HG03521 (cell line): ENCODE data around the gene PPIF.

ENCODE experiments used
- ATAC-seq: cut with Tn5 transposase; IDR thresholded peaks from one replicate; pipeline ENCODE4 v1.9.1; 2021; ENCODE audit warnings: mild to moderate bottlenecking, moderate library complexity; ENCODE audit not compliant: unreplicated experiment

PPIF gene

DNA sequence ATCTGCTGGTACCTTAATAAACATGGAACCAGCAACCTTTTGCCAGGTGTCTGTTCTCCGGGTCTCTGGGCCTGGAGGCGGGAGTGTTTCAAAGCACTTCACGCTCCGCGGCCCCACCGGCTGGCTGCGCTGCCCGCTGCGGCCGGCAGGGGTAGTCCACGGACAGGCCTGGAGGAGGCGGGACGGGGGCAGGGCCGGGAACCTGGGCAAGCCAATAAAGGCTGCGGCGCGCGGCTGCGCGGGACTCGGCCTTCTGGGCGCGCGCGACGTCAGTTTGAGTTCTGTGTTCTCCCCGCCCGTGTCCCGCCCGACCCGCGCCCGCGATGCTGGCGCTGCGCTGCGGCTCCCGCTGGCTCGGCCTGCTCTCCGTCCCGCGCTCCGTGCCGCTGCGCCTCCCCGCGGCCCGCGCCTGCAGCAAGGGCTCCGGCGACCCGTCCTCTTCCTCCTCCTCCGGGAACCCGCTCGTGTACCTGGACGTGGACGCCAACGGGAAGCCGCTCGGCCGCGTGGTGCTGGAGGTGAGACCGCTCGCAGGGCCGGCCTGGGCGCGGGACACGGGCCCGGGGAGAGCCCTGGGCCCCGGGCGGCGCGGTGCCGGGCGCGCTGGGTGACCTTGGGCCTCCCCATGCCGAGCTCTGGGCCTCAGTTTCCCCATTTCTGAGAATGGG, at the start of gene PPIF:
PPIF (plus strand) TSS at position 244 of the 668 bp plus-strand sequence; CDS start at position 324, 80 bp downstream.
- ATAC-seq = peak; percentile 83

DNA sequence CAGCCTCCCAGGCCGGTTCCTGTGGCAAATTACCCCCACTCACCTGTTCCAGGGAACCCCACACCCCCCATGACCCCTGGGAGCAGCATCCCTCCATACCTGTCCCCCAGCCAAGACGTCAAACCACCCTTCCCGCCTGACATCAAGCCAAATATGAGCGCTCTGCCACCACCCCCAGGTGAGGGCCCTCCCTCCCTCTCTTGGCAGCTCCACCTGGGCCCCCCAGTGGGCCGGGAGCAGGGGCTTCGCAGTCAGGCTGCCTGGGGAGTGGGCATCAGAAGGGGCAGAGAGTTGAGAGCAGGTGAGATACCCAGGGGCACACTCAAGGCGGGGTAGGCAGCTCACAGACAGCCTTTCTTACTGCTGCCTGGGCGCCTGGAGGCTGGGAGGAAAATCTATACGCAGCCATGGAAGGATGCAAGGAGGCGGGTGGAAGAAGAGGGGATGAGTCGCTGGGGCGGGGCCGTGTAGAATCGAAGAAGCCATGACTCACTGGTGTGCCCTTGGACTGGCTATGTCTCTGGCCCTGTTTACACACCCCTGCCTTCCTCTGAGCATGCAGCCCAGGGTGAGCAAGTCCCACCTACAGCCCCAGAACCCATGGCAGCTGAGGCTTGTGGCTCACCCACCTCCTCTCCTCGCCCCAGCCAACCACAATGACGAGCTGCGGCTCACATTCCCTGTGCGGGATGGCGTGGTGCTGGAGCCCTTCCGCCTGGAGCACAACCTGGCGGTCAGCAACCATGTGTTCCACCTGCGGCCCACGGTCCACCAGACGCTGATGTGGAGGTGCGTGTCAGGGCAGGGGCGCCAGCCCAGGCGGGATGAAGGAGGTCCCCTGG, 48.6 kb upstream of the PPIF start:
- no peak for ATAC-seq

DNA sequence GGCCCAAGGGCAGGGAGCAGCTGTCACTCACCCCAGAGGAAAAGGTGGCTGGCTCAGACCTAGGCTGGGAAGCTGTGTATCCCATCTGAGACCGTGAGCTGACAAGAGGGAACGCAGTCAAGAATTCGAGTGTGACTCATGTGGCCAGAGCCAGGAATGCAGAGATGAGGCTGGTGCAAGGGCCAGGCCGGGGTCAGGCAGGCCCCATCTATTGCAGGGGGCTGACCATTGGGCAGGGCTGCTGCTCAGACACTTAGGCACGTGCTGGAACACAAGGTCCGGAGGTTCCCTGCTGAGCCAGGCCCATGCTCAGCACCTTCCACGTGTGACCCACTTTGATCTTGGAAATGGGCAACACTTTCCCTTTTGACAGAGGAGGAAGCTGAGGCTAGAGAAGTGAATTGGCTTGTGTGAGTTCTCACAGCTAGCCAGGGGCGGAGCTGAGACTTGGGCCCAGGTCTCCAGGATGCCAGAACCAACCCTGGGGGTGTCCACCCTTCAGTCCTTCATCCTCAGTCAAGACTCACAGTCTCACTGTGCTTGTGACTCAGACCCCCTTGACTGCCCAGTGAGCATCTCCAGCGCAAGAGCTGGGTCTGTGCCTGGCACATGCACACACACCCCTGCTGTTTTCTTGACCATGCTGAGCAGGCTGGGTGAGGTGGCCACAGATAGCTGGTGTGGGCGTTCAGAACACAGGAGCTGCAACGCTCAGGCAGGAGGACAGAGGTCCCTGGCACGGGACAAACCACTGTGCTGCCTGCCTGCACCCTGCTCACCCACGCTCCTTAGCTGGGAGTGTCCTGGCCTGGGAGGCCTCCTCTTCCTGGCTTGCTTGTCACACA, 47.6 kb upstream of the PPIF start:
- no peak for ATAC-seq

DNA sequence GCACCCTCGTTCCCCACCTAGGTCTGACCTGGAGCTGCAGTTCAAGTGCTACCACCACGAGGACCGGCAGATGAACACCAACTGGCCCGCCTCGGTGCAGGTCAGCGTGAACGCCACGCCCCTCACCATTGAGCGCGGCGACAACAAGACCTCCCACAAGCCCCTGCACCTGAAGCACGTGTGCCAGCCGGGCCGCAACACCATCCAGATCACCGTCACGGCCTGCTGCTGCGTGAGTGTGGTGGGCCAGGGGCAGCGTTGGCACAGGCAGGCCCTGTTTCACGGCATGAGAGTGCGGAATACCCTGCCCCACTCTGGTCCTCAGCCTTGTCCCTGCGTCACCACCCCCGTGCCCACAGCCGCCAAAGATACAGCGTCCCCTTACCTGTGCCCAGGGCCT, 46.6 kb upstream of the PPIF start:
- no peak for ATAC-seq

DNA sequence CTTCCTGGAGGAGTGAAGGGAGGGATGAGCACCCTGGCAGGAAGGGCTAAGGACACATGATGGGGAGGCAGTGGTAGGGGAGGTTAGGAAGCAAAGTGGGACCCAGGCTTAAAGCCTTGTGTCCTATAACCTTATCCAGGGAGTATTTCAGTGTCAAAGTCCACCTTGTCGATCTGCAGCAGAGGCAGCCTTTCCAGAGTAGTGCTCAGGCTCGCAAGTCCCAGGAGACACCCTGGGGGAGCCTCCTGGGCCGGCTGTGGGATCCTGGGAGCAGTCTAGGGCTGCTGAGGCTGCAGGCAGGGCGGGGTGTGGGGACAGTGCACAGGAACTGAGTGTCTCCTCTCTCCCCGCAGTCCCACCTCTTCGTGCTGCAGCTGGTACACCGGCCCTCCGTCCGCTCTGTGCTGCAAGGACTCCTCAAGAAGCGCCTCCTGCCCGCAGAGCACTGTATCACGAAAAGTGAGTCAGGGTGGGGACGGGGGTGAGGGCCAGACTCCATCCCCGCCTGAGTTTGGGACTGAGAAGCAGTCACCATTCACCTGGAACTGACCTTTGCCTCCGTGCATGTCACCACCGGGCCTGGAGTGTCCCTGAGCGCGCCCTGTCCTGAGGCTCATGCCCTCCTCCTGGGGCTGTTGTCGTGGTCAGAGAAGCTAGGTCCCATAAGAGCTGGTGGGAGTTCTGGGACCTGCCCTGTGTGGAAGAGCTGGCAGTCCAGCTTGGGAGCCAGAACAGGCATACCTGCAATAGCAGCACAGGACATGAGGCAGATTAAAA, 45.3 kb upstream of the PPIF start:
- no peak for ATAC-seq

DNA sequence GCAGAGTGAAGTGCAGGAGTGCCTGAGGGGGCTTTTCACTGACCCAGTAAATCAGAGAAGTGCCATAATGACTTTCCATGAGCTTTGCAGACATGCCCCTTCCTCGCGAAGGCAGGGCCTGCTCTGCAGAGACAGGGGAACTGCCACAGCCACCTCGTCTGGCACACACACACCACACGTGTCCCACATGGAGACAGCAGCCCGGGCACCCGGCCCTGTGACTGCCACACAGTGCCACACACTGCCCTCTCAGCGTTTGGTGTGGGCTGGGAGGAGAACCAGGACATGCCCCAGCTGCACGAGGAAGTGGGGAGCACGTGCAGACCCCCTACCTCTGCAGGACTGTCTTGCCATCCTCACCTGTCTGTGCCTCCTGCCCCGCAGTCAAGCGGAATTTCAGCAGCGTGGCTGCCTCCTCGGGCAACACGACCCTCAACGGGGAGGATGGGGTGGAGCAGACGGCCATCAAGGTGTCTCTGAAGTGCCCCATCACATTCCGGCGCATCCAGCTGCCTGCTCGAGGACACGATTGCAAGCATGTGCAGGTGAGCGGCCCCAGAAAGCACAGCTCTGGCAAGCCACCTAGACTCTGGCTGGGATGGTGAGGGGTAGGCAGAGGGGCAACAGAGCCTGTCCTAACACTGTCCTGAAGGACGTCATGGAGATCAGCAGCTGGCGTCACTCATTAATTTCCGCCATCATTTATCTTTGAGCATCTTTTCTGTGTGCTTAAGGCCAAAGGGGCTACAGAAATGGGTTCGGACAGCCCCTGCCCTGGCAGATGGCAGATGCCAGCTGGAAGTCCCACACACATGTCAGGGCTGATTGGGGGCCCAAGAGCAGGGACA, 43.4 kb upstream of the PPIF start:
- ATAC-seq = no peak

DNA sequence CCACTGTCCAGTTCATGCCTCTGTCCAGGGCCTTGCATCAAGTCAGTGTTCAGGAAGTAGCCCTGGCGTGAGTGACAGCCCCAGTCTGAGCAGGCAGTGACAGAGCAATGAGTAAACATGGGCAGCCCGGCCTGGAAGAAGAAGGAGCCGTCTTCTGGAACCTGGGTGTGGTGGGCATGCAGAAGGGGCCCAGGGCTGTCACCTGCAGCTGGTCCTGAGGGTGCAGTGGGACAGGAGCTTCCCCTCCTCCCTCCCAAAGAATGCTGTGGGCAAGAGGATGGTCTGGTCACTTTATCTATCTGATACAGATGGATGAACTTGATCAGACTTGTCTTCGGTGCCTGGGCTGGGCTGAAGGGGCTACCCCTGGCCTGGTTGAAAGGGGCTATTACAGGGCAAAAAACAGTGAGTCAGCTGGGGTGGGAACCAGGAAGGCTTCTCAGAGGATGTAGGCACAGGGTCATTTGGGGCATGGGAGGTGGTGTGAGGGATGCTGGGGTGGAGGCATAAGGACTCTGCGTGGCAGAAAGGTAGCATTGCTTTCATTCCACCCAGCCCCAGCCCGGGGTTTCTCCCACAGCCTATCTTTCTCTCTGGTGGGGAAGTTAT, 42.7 kb upstream of the PPIF start:
- ATAC-seq = no peak

DNA sequence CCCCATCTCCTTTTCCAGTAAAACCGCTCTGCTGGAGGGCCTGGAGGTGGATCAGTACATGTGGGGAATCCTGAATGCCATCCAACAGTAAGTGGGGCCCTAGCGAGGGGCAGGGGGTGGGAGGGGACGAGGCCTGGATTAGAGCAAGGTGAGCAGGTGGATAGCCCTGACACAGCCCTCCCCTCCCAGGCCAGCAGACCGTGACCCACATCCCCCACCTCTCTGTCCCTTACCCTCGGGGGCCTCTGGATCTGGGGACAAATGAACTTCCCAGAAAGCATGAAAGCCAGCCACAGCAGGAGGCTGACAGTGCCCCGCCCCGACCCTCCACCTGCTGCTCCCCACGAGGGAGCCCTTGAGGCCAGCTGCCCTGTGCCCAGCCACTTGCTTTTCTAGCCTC, 41.8 kb upstream of the PPIF start:
- ATAC-seq = no peak

DNA sequence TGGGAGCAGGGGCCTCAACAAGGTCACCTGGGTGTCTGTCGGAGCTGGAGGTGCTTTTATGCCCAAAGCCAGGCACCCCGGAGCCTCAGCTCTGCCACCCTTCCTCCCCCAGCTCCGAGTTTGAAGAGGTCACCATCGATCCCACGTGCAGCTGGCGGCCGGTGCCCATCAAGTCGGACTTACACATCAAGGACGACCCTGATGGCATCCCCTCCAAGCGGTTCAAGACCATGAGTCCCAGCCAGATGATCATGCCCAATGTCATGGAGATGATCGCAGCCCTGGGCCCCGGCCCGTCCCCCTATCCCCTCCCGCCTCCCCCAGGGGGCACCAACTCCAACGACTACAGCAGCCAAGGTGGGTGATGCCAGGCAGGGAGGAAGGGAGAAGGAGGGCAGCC, 41.3 kb upstream of the PPIF start:
- ATAC-seq = no peak

DNA sequence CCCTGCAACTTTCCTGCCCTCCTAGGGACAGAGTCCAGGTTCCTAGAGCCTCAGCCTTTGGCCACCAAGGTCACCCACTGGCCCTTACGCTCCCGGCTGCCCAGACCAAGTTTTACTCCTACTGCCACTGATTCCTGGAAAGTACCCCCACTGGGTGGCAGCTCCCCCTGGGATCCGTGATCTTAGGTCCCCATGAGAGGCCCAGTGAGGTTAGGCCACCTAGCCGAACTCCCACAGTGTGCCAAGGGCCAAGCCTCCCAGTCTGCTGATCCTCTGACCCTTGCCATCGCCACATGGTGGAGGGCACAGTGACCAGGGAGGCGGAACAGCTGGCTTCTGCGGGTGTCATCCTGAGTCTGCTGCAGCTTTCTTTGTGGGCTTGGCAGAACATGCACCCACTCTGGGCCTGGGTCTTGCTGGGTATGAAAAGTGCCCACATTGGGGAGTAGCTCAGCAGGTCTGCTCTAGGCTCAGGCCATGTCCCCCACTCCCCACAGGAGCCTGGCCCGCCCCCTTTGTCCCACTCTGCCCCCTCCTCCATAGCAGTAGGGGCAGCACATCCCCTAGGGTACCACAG, 40.5 kb upstream of the PPIF start:
- no peak for ATAC-seq

DNA sequence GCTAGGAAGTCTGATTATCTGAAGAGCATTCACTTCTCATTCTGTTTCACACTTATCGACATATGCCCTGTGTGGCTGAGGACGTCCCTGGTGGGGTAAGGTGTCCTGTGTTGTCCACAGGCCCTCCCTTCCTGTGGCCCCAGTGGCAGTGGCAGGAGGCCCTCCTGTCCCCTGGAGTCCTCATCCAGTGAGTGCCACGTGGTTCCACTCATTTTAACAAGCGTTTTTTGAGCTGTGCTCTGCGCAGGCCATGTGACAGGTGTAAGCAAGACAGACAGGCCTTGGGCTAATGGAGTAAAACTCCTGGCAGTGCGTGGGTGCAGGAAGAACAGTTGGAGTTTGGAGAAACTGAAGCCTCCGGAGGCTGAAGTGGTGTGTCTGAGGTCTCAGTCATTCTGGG, 39.3 kb upstream of the PPIF start:
- ATAC-seq = no peak

DNA sequence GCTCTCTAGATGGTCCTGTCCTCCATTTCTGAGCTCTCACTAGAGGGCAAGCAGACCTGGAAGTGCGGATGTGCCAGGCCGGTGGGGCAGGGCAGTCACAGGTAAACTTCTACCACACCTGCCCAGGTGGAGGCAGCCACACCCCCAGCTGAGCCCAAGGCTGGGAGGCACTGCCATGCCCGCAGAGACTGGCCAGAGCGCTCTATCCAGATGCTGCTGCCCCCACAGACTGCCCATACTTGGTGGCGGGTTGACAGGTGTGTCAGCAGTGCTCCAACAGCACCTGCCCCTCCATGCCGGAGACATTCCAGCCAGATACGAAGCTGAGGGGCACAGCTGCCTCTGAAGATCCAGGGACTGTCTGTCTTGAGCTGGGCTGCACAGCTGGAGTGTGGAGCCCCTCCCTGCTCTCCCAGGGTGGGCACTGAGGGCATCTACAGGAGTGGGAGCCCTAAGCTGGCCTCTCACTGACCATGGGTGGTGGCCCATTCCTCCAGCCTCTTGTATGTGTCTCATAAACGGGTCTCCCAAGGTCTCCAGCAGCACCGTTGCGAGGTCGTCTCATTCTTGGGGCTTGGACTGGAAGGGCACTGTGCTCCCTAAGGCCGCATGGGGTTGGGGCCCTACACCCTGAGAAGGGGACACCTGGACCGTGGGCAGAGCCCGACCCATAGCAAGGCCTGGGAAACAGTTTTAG, 38.2 kb upstream of the PPIF start:
- no peak for ATAC-seq

DNA sequence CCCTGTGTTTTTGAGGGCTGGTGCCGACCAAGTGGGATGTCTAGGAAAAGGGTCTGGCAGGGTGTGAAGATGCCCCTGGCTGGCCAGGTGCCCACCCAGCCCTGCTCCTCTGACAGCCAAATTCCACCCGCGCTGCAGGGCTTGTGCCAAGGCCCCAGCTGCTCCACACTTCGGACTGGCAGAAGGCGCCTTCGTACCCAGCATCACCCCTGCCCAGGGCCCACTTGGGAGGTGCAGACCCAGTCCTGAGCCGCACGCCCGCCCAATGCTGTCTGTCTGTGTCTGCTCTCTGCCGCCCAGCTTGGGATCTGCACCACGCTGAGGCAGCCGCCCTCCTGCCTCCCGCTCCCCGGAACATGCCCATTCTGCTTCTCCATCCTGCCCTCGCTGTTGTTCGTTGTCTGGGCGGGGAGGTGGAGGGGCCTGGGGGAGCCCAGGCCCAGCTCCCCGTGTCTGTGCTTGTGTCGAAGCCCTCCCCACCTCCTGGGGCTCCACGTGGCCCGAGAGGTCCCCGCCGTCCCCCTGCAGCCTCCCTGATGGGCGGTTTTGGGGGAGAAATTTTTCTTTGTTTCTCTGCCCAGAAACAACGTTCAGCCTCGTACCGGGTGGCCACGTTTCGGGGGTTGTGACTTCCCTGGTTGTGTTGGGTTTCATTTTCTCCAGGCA, 36.9 kb upstream of the PPIF start:
- no peak for ATAC-seq

DNA sequence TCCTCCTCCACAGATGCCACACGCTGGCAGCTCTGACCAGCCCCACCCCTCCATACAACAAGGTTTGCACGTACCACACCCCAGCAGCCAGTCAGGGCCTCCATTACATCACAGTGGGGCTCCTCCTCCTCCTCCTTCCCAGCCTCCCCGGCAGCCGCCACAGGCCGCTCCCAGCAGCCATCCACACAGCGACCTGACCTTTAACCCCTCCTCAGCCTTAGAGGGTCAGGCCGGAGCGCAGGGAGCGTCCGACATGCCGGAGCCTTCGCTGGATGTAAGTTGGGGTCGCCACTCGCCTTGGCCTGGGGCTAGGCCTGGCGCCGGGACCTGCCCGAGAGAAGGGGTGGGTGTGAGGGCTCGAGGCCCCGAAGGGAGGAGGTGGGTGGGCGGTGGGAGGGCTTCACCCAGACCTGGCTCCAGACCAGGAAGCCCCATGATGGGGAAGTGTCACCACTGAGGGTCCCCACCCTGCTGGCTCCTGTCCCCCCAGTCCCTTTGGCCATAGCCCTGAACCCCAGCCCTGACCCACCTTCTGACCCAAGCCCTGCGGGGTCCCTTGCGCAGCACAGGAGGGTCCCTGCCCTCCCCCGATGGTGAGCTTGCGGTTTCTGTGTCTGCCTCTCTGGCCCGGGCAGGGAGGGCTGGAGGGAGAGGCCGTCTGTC, 36.2 kb upstream of the PPIF start:
- ATAC-seq = no peak

DNA sequence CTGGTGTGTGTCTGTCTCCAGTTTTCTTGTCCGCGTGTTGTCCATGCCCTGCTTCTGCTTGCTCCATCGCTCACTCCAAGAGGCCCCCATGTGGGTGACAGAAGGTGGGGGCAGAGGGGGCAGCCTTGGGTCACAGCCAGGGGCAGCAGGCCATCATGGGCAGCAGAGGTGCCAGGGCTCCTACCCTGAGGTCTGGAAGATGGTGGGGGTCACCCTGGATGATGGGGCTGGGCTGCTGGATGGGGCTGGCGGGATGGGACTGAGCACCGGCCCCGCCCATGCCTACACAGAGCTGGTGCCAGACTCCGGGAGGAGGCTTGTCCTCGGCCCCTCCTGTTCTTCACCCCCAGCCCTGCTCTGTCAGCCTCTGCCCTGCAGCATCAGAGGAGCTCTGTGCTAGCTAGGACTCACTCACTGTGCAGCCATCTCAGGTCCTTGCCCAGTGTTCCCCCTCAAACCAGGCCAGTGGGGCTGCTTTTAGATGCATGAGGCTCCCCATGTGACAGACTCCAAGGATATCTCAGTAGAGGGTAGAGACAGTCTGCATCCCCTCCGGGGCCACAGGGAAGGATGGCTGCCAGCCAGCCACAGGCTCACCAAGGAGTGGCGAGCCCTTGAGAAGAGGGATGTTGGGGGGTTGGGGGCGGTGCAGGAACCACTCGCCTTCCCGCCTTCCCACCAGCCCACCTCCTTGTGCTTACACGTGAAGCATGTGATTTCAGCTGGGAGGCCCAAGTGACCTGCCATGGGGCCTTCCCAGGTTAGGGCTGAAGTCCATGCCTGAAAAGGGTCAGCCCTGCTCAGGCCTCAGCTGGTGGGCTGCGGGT, 35.5 kb upstream of the PPIF start:
- ATAC-seq = no peak

DNA sequence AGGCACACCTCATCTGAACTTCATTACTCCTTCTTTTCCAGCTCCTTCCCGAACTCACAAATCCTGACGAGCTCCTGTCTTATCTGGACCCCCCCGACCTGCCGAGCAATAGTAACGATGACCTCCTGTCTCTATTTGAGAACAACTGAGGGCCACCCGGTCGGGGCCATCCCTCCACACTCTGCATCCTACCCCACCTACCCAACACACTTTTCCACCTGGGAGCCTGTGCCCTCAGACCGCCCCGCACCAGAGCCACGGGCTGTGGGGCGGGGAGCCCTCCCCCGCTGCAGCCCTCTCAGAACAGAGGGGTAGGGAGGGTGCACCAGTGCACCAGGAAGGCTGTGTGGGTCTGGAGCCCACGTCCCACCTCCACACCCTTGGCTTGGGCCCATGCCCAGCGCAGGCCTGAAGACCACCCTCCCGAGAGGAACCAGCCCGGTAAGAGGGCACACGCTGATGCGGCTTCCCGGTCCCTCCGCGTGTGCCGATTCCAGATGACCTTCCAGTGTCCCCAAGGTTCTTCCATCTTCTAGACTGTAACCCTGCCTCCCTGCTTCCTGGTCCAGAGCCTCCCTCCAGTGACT, 34.6 kb upstream of the PPIF start:
- ATAC-seq = no peak
